HFFc6 (cell line): Measurements from ENCODE around the gene ADRA2C. TPM values are rescaled to one million over a fixed set of nuclear protein-coding genes. Genes with fewer than 3 reads are reported as not detected.

ENCODE experiments used
- DNase-seq: peaks from one replicate; pipeline ENCODE4 v3.0.0-alpha.2; 2018
- H3K27ac Mint-ChIP-seq: 2 replicates; pipeline ENCODE4 v1.8.0; 2020; ENCODE audit warnings: mild to moderate bottlenecking, mixed read lengths
- H3K27me3 Mint-ChIP-seq: 2 replicates; pipeline ENCODE4 v1.8.0; 2021; ENCODE audit warnings: mild to moderate bottlenecking, moderate library complexity, mixed read lengths; ENCODE audit not compliant: insufficient read depth
- H3K36me3 Mint-ChIP-seq: 2 replicates; pipeline ENCODE4 v1.8.0; 2021; ENCODE audit warnings: low read depth, mixed read lengths
- H3K4me1 Mint-ChIP-seq: 2 replicates; pipeline ENCODE4 v1.8.0; 2020; ENCODE audit warnings: low read depth, mixed read lengths
- H3K4me3 Mint-ChIP-seq: 2 replicates; pipeline ENCODE4 v1.8.0; 2020; ENCODE audit warnings: mild to moderate bottlenecking, moderate library complexity, mixed read lengths
- H3K9me3 Mint-ChIP-seq: 2 replicates; pipeline ENCODE4 v1.8.0; 2020; ENCODE audit warnings: mild to moderate bottlenecking, mixed read lengths
- total RNA-seq, 6 experiments: library from RNA; stranded (reverse); fragmentation: NEBNext Ultra II Directional; extraction: Animal tissue kit (Norgen Biotek cat#: 25700); gene quantifications; 2 replicates in 1 of 6; 3 replicates in 5 of 6; pipeline ENCODE4 v1.2.3, GENCODE V29; 2021
- TF ChIP-seq, protein P1 (sequence below): fragments of 200-600 bp; sonication (generic); IDR thresholded peaks from 2 replicates; pipeline ENCODE4 v1.5.0; 2021; ENCODE audit warnings: antibody characterized with exemption, mild to moderate bottlenecking

ADRA2C gene
- total RNA-seq, 6 experiments from 2014 or later, result 0.23 to 0.43 (median 0.26) TPM

DNA sequence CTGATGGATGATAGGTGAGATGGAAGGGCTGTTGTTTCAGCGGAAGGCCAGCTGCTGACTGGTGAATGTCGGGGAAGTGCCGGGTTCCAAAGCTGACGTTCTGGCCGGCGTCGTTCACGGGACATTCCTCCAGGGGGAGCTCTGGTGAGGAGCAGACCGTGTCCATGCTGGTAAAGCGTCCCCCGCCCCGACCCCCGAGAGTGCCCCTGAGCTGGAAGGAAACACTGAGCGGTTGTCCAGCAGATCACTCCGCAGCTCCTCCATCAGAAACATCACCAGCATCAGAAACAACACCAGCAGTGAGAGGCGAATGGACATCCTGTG is 18.6 kb upstream of the ADRA2C start:
- TF ChIP-seq, protein P1, sequence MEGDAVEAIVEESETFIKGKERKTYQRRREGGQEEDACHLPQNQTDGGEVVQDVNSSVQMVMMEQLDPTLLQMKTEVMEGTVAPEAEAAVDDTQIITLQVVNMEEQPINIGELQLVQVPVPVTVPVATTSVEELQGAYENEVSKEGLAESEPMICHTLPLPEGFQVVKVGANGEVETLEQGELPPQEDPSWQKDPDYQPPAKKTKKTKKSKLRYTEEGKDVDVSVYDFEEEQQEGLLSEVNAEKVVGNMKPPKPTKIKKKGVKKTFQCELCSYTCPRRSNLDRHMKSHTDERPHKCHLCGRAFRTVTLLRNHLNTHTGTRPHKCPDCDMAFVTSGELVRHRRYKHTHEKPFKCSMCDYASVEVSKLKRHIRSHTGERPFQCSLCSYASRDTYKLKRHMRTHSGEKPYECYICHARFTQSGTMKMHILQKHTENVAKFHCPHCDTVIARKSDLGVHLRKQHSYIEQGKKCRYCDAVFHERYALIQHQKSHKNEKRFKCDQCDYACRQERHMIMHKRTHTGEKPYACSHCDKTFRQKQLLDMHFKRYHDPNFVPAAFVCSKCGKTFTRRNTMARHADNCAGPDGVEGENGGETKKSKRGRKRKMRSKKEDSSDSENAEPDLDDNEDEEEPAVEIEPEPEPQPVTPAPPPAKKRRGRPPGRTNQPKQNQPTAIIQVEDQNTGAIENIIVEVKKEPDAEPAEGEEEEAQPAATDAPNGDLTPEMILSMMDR, result peak; percentile 69
- peaks cover 53% of the 10 kb centered on the region for H3K27me3 Mint-ChIP-seq

DNA sequence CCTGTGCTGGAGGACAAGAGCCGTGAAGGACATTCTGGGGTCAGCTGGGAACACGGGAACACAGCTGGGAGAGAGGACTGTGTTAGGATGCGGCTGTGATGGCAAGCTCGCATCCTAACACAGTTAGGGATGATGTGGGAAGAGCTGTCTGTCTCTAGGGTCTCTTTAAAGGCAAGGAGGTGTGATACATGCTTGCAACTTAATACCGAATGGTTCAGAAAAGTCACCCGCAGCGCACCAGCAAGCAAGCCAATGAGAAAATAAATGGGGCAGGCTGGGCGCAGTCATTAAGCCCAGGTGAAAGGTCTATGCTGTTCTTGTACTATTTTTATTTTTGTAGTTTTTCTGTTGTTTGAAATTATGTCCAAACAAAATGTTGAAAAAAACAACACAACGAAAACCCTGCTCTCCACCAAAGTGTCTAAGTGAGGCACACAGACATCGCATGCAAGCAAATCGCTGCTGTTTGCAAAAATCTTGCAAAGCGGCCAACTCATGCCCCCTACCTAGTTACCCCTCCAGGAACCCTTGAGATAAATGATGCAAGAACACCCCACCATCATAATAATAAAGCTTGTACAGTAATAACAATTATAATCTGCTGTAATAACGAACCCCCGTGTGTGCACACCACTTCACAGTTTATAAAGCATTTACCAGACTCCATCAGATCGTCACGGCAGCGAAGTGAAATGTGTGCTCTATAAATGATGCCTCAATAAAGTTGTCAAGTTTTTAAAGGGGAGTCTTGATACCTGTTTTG is 17.9 kb upstream of the ADRA2C start:
- Mint-ChIP-seq H3K27ac (no peak overlapping the region), H3K9me3 (peaks cover 4% of the 10 kb centered on the region; the same call in 1 of the 2 replicates), H3K27me3 (peaks cover 49% of the 10 kb centered on the region), H3K4me1 (no peaks in the 10 kb centered on the region), H3K4me3 (no peak overlapping the region), H3K36me3 (peaks cover 4% of the 10 kb centered on the region; the same call in 1 of the 2 replicates)
- no peak for DNase-seq
- TF ChIP-seq, protein P1, result no peak

More for the DNA sequence above, 18.6 kb upstream of the ADRA2C start:
- DNase-seq, result no peak
- Mint-ChIP-seq H3K36me3 (peaks cover 4% of the 10 kb centered on the region; the same call in 1 of the 2 replicates), H3K27ac (no peak overlapping the region), H3K4me3 (no peak overlapping the region), H3K4me1 (no peaks in the 10 kb centered on the region), H3K9me3 (peaks cover 10% of the 10 kb centered on the region)

DNA sequence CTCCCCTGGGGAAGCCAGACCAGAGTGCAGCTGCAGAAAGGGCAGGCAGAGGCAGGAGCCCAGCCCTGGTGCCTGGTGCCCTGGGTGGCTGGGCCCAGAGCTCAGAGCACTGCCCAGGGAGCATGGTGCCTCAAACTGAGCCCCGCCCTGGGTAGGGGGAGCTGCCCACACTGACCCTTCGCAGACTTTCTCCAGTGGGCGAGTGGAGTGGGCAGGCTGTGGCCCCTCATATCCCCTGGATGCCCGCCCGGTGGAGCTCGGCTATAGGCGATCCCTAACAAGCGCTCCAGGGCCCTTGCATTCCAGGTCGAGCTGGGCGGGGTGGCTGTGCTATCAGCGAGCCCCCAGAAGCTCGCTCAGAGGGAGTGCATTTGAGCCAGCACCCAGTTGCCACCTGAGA is 17.1 kb upstream of the ADRA2C start:
- Mint-ChIP-seq H3K9me3 (peaks cover 4% of the 10 kb centered on the region; the same call in 1 of the 2 replicates), H3K27me3 (peaks cover 48% of the 10 kb centered on the region), H3K4me3 (no peak overlapping the region), H3K27ac (no peak overlapping the region), H3K36me3 (peaks cover 4% of the 10 kb centered on the region; the same call in 1 of the 2 replicates), H3K4me1 (no peaks in the 10 kb centered on the region)
- TF ChIP-seq, protein P1, result no peak
- no peak for DNase-seq

DNA sequence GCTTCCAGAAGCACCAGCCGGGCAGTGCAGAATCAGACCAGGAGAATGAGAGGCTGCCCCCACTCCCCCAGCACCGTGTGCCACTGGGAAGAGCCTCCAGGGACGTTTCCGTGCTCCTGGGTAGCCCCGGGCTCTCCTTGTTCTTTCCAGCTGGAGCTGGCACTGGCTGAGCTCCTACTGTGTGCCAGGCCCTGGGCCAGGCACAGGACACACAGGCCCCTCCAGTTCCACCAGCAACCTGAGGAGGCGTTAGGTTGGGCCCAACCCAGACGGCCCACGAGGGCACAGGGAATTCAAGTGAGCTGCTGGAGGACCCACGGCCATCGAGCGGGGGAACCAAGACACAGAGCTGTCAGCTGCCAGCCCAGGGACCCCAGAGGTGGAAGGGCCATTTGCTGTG is 15.9 kb upstream of the ADRA2C start:
- Mint-ChIP-seq H3K4me1 (no peaks in the 10 kb centered on the region), H3K9me3 (peaks cover 4% of the 10 kb centered on the region; the same call in 1 of the 2 replicates), H3K4me3 (no peak overlapping the region), H3K27me3 (peaks cover 50% of the 10 kb centered on the region), H3K36me3 (peaks cover 4% of the 10 kb centered on the region; the same call in 1 of the 2 replicates), H3K27ac (no peak overlapping the region)
- TF ChIP-seq, protein P1, result no peak
- no peak for DNase-seq

DNA sequence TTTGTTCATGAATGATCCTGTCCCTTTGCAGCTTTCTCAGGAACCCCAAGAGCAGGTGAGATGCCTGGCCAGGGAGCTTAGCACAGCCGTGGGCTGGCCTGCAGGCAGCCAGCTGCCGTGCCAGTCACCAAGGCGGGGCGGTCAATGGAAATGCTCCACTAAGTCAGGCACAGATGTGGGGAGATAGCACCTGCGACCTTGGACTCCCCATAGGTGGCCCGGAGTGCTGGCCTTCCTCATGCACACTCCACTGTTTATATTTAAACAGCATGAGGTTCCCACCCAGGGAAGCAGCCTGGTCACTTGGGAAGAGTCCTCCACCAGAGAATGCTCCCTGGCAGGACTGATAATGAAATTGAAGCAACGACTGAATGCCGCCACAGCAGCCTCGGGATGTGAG is 14.2 kb upstream of the ADRA2C start:
- DNase-seq, result no peak
- Mint-ChIP-seq H3K9me3 (no peaks in the 10 kb centered on the region), H3K27ac (no peak overlapping the region), H3K4me3 (no peak overlapping the region), H3K4me1 (no peaks in the 10 kb centered on the region), H3K27me3 (peaks cover 52% of the 10 kb centered on the region), H3K36me3 (no peaks in the 10 kb centered on the region)
- TF ChIP-seq, protein P1, result no peak
